IMR-90 (cell line): ENCODE data around the gene BCAS1.

Source experiments
- MAFK ChIP-seq: IDR thresholded peaks from 2 replicates; pipeline ENCODE4 v1.6.1; 2012; ENCODE audit warnings: low read depth, low read length, improper control_type of control experiment
- POLR2A ChIP-seq: IDR thresholded peaks from 2 replicates; pipeline ENCODE4 v1.6.1; 2012; ENCODE audit warnings: mild to moderate bottlenecking, low read depth, low read length
- RAD21 ChIP-seq: IDR thresholded peaks from 2 replicates; pipeline ENCODE4 v1.6.1; 2012; ENCODE audit warnings: low read length, improper control_type of control experiment
- RCOR1 ChIP-seq: IDR thresholded peaks from 2 replicates; pipeline ENCODE4 v1.6.1; 2012; ENCODE audit warnings: mild to moderate bottlenecking, low read length, improper control_type of control experiment; ENCODE audit not compliant: insufficient replicate concordance
- TF ChIP-seq, protein P1 (sequence below): conservative IDR thresholded peaks from 2 replicates; pipeline ENCODE4 v1.5.1; 2012; ENCODE audit warnings: mild to moderate bottlenecking, low read depth, low read length, improper control_type of control experiment
- TF ChIP-seq, protein P2 (sequence below): fragments of 150-350 bp; IDR thresholded peaks from 2 replicates; pipeline ENCODE4 v1.6.1; 2017; ENCODE audit warnings: mild to moderate bottlenecking, antibody characterized with exemption, low read length, low read depth

DNA sequence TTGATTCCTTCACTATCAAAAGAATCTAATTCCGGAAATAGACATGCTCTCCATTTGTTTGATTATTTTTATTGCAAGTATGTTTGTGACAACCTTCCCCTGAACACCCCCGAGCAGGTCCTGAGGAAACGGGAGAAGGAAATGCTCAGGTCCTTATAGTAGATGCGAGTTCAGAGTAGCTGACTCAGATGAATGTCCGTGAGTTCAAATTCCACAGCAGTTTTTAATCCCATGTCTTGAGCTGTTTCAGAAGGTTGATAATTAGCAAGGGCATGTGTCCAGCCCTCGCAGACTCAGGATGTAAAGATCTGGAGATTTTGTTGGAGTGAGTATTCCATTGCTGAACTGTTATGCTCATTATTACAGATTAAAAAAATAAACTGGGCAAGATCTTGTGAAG is 169.3 kb downstream of the BCAS1 start:
- TF ChIP-seq, protein P1, sequence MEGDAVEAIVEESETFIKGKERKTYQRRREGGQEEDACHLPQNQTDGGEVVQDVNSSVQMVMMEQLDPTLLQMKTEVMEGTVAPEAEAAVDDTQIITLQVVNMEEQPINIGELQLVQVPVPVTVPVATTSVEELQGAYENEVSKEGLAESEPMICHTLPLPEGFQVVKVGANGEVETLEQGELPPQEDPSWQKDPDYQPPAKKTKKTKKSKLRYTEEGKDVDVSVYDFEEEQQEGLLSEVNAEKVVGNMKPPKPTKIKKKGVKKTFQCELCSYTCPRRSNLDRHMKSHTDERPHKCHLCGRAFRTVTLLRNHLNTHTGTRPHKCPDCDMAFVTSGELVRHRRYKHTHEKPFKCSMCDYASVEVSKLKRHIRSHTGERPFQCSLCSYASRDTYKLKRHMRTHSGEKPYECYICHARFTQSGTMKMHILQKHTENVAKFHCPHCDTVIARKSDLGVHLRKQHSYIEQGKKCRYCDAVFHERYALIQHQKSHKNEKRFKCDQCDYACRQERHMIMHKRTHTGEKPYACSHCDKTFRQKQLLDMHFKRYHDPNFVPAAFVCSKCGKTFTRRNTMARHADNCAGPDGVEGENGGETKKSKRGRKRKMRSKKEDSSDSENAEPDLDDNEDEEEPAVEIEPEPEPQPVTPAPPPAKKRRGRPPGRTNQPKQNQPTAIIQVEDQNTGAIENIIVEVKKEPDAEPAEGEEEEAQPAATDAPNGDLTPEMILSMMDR, result no peak
- TF ChIP-seq POLR2A (no peak), MAFK (peak; percentile 46; the same call in 1 of the 2 replicates), RCOR1 (no peak), RAD21 (no peak)
- TF ChIP-seq, protein P2, sequence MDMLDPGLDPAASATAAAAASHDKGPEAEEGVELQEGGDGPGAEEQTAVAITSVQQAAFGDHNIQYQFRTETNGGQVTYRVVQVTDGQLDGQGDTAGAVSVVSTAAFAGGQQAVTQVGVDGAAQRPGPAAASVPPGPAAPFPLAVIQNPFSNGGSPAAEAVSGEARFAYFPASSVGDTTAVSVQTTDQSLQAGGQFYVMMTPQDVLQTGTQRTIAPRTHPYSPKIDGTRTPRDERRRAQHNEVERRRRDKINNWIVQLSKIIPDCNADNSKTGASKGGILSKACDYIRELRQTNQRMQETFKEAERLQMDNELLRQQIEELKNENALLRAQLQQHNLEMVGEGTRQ, result no peak
